Esophagus squamous epithelium (tissue), 5 donors: ENCODE data around the gene SPN. TPM values are rescaled to one million over a fixed set of nuclear protein-coding genes. Genes with fewer than 3 reads are reported as not detected.
"Not testable (repeated sequence)": the region's sequence is repeated elsewhere in the genome, so short reads cannot be mapped to it uniquely, and the experiment has no call there.

Experiments
- DNase-seq: peaks from one replicate; lab custom pipeline; 2025; lab: John Stamatoyannopoulos, UW
- H3K27ac ChIP-seq, 4 donors: fragments of 200-600 bp; sonication (generic); one replicate each; pipeline ENCODE4 v1.5.1; 2016 to 2019; ENCODE audit warnings: mild to moderate bottlenecking in 1 of 4
- H3K27me3 ChIP-seq, 4 donors: fragments of 200-600 bp; sonication (generic); 1 replicate in 3 of 4; 2 replicates in 1 of 4; pipeline versions ENCODE4 v1.5.1 to v1.6.0; 2017 to 2021; ENCODE audit warnings: antibody characterized with exemption in 1 of 4
- H3K36me3 ChIP-seq, 3 donors: fragments of 200-600 bp; sonication (generic); one replicate each; pipeline ENCODE4 v1.5.1; 2016 to 2019
- H3K4me1 ChIP-seq, 3 donors: fragments of 200-600 bp; sonication (generic); one replicate each; pipeline ENCODE4 v1.5.1; 2017 to 2019
- H3K4me3 ChIP-seq, 4 donors: fragments of 200-600 bp; sonication (generic); 1 replicate in 3 of 4; 2 replicates in 1 of 4; pipeline ENCODE4 v1.5.1; 2016 to 2019; ENCODE audit warnings: mild to moderate bottlenecking in 2 of 4, moderate library complexity in 1 of 4
- H3K9me3 ChIP-seq, 3 donors: fragments of 200-600 bp; sonication (generic); one replicate each; pipeline ENCODE4 v1.5.1; 2016 to 2019
- CTCF ChIP-seq, 6 experiments: fragments of 450-650 bp in 4 of 6; fragments of 200-600 bp in 2 of 6; sonication (generic) in 2 of 6; IDR thresholded peaks; one replicate each; pipeline ENCODE4 v1.5.1; 2016 to 2019; ENCODE audit warnings: antibody characterized with exemption in 6 of 6, mild to moderate bottlenecking in 4 of 6, moderate library complexity in 4 of 6
- POLR2A ChIP-seq, 4 donors: fragments of 450-650 bp; IDR thresholded peaks; one replicate each; pipeline ENCODE4 v1.6.1; 2017; ENCODE audit warnings: antibody characterized with exemption in 4 of 4, mild to moderate bottlenecking in 4 of 4, moderate library complexity in 3 of 4
- WGBS, 2 donors: methylation state at CpG; one replicate each; pipeline ENCODE4 v1.1.5; 2018; 5-methylcytosine and 5-hydroxymethylcytosine counted together
- intact Hi-C: fragments of 100-400 bp; cut with DNase I; formaldehyde crosslinking; loops from one replicate; pipeline ENCODE4 v1.15.0; 2022
- total RNA-seq, 4 donors: library from RNA; depleted of rRNA; stranded (reverse); fragments of >200 nt; gene quantifications; one replicate each; pipeline ENCODE4 v1.1.0, GENCODE V29; 2016
- donor health status: DM: yes; HTN: yes; CAD: no.

SPN gene
- total RNA-seq, 4 donors from 2014 or later: 1.3 to 4.2 (median 2.8) TPM

DNA sequence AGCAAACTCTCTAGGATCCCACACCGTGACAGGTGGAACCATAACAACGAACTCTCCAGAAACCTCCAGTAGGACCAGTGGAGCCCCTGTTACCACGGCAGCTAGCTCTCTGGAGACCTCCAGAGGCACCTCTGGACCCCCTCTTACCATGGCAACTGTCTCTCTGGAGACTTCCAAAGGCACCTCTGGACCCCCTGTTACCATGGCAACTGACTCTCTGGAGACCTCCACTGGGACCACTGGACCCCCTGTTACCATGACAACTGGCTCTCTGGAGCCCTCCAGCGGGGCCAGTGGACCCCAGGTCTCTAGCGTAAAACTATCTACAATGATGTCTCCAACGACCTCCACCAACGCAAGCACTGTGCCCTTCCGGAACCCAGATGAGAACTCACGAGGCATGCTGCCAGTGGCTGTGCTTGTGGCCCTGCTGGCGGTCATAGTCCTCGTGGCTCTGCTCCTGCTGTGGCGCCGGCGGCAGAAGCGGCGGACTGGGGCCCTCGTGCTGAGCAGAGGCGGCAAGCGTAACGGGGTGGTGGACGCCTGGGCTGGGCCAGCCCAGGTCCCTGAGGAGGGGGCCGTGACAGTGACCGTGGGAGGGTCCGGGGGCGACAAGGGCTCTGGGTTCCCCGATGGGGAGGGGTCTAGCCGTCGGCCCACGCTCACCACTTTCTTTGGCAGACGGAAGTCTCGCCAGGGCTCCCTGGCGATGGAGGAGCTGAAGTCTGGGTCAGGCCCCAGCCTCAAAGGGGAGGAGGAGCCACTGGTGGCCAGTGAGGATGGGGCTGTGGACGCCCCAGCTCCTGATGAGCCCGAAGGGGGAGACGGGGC, 1.3 kb downstream of the SPN start:
- DNase-seq: no peak
- WGBS, 2 donors: 62 to 74% methylated on average over 5 to 7 of the region's 35 CpGs
- Histone ChIP-seq H3K27ac (peak overlapping the region in 3 of 4 donors; percentile 19 to 63 (median 42)), H3K4me3 (peak overlapping the region; percentile 4 to 53 (median 36)), H3K36me3 (no peaks in the 10 kb centered on the region), H3K4me1 (peaks cover 0 to 14% (median 0%) of the 10 kb centered on the region in 3 donors), H3K9me3 (no peaks in the 10 kb centered on the region), H3K27me3 (peaks cover 0 to 4% (median 0%) of the 10 kb centered on the region in 4 donors)
- intact Hi-C loops: no loop called here
- TF ChIP-seq CTCF (IDR thresholded peaks at IDR 0.05): no peak
- TF ChIP-seq POLR2A (IDR thresholded peaks at IDR 0.05): no peak

DNA sequence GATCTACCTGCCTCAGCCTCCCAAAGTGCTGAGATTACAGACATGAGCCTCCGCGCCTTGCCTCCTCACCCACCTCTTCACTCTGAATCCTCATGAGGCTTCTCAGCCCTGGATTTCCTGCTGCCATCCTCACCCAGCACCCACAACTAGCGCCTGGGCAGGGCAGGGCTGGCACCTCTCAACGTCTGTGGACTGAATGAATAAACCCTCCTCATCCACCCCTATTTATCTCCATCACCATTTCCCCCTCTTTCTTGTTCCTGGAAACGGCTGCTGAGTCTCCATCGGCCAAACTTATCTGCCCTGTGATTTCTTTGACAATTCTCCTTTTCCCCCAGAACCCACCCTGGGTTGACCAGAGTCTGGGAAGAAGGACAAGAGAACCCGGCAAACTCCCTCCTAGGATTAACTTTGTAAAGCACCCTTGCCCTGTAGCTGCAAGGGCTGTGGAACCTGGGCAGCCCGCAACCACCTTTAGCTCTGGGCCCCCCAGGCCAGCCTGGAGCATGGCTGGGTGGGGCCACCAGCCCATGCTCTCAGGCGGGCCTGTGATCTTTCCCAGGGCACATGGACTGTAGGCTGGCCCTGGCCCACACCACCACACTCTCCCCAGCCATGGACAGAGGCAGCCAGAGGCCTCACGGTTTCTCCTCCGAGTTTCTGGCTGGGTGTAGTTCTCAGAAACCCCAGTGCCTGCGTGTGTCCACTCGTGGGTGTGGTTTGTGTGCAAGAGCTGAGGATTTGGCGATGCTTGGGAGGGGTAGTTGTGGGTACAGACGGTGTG, 2.4 kb downstream of the SPN start:
- 66 to 71% methylated on average over 7 to 9 of the region's 15 CpGs for WGBS, 2 donors
- peaks cover 0 to 4% (median 0%) of the 10 kb centered on the region in 4 donors for H3K27me3 ChIP-seq
- peaks cover 0 to 14% (median 0%) of the 10 kb centered on the region in 3 donors for H3K4me1 ChIP-seq
- intact Hi-C loops: no loop called here
- no peak for DNase-seq
- no peak overlapping the region for H3K27ac ChIP-seq
- TF ChIP-seq CTCF (IDR thresholded peaks at IDR 0.05) (no peak), POLR2A (IDR thresholded peaks at IDR 0.05) (no peak)
- peak overlapping the region in 3 of 4 donors; percentile 34 to 39 (median 38) for H3K4me3 ChIP-seq
- no peaks in the 10 kb centered on the region for H3K36me3 ChIP-seq
- no peaks in the 10 kb centered on the region for H3K9me3 ChIP-seq

DNA sequence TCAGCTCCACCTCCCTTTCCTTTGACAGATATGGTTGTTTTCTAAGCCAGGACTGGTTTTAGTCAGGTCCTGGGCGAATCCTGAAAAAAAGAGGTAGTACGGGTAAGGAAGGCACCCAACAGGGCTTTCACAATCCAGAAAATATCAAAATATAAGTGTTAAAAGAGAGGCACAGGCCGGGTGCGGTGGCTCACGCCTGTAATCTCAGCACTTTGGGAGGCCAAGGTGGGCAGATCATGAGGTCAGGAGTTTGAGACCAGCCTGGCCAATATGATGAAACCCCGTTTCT, 4.2 kb downstream of the SPN start:
- intact Hi-C loops, H3K27ac ChIP-seq, DNase-seq, H3K27me3 ChIP-seq, H3K9me3 ChIP-seq, H3K36me3 ChIP-seq, H3K4me3 ChIP-seq: not testable (repeated sequence)
- H3K4me1 ChIP-seq: peaks cover 0 to 14% (median 0%) of the 10 kb centered on the region in 3 donors
- 67 to 81% methylated on average over 6 of the region's 6 CpGs for WGBS, 2 donors

DNA sequence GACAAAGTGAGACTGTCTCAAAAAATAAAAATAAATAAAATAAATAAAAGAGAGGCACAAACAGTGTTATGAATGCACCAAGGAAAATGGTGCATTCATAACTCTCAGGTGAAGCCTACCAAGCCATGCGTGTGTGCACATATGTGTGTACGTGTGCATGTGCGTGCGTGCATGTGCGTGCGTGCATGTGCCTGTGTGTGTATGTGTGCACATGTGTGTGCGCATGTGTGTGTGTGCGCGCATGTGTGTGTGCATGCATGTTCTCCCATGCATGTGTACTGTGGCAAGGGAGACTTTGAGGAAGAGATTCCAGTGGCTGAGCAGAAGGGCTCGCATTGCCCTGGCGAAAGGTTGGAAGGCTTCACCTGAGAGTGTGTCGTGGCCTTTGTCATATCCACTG, 4.7 kb downstream of the SPN start:
- Histone ChIP-seq H3K4me1 (peaks cover 0 to 14% (median 0%) of the 10 kb centered on the region in 3 donors), H3K27me3 (peaks cover 0 to 4% (median 0%) of the 10 kb centered on the region in 4 donors), H3K27ac (no peak overlapping the region), H3K4me3 (no peak overlapping the region), H3K36me3 (no peaks in the 10 kb centered on the region), H3K9me3 (no peaks in the 10 kb centered on the region)
- 94 to 95% methylated on average over 12 of the region's 12 CpGs for WGBS, 2 donors
- TF ChIP-seq CTCF (IDR thresholded peaks at IDR 0.05) (no peak), POLR2A (IDR thresholded peaks at IDR 0.05) (no peak)
- DNase-seq: no peak
- intact Hi-C loops: no loop called here

GRCh38 chr16:29668267-29668666, 5.2 kb downstream of the SPN start:
- no peak for DNase-seq
- Histone ChIP-seq H3K27ac (no peak overlapping the region), H3K9me3 (no peaks in the 10 kb centered on the region), H3K27me3 (peaks cover 0 to 4% (median 0%) of the 10 kb centered on the region in 4 donors), H3K36me3 (no peaks in the 10 kb centered on the region), H3K4me3 (no peak overlapping the region), H3K4me1 (peaks cover 0 to 14% (median 0%) of the 10 kb centered on the region in 3 donors)
- 77 to 87% methylated on average over 2 to 3 of the region's 3 CpGs for WGBS, 2 donors
- intact Hi-C loops: no loop called here
- TF ChIP-seq CTCF (IDR thresholded peaks at IDR 0.05) (no peak), POLR2A (IDR thresholded peaks at IDR 0.05) (no peak)
